HG03432 (cell line): ENCODE results near the gene AKAP13.
A peak's percentile ranks its signal among the peaks of the same experiment; 100 is the strongest.

Source experiments
- ATAC-seq: cut with Tn5 transposase; IDR thresholded peaks from one replicate; pipeline ENCODE4 v1.9.1; 2021; ENCODE audit warnings: mild to moderate bottlenecking, moderate library complexity; ENCODE audit not compliant: unreplicated experiment

Gene AKAP13

DNA sequence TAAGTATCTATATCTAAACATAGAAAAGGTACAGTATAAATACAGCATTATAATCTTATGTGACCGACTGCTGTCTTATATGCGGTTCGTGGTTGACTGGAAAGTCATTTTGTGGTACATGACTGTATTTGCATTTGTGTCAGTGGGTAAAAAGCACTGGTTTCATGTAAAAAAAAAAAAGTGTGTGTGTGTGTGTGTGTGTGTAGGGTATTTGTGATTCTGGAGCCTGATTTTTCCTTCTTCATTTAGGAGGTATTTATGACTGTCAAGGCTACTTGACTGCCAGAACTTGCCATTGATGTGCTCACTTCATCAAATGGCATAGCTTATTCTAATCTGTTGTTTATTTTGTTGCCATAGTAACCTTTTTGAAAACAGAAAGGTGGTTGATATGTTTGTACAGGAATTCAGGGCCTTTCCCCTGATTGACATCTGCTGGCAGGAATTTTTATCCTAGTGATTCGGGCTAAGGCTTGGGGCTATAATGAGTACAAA, 63.2 kb downstream of the AKAP13 start:
- peak; percentile 83 for ATAC-seq

DNA sequence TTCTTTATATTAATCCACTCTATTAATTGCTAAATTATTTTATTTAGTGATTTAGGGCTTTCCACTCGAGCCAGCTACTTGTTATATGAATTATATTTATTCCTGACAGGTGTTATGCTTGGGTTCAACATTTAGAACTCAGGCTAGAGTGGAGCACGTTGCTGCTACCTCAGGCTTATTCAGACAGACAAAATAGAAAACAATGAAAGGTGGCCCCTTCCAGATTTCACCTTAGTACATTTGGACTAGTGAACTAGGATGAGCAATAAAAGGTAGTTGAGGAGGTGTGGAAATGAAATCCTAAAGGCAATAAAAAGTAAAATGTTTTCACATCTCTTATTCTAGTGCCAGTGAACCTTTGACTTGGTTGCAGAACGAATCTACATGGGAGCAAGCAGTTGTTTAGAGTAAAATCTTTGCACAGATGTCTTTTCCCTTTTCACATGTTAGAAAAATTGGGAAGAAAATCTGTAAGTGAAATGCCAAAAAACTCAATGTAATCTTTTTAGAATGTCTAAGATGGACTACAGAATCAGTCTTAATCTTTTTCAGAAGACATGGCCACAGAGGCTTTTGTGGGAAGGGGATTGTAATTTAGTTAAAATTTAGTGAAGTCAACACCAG, 63.8 kb downstream of the AKAP13 start:
- ATAC-seq = no peak

DNA sequence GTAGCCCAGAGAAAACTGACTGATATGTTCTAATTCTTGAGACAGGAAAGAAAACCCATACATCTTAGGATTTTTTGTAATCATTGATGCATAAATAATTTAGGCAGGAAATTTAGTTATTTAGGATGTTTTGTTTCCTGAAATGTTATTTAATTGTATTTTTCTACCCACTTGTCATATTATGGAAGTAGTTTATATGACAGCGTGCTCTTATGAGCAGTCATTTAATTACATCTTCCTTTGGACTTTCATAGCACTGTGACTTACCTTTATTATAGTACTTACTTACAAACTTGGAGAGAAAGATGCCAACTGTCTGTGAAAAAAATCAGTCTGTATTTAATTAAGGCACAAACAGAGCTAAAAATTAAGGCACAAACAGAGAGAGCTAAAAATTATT, 65.0 kb downstream of the AKAP13 start:
- no peak for ATAC-seq

DNA sequence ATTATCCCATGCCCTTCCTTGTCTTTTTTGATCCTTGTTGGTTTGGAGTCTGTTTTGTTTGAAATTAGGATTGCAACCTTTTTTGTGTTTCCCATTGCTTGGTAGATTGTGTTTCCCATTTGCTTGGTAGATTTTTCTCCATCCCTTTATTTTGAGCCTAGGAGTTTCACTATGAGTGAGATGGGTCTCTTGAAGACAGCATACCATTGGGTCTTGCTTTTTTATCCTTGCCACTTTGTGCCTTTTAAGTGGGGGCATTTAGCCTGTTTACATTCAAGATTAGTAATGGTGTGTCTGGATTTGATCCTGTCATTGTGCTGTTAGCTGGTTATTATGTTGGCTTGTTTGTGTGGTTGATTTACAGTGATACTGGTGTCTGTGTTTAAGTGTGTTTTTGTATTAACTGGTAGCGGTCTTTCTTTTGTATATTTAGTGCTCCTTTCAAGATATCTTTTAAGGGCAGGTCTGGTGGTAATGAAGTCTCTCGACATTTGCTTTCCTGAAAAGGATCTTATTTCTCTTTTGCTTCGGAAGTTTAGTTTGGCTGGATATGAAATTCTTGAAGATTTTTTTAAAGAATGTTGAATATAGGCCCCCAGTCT, 70.8 kb downstream of the AKAP13 start:
- no peak for ATAC-seq

DNA sequence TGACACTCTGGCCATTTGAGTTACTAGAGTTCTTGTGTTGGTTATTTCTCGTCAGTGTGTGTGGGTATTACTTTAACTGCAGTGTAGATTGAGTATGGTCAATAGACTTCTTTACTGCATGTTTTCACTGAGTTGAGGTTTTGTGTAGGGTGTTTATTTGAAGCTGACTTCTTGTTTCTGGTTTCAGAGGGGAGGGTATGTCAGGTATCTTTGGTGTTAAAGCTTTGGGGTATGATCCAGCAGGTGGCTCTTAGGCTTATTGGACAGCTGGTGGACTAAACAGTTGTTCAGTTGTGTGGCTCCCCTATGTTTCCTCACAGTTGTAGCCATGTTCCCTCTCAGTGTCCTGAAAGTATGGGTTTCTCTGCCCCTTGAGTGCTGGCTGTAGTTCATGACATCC, 72.0 kb downstream of the AKAP13 start:
- ATAC-seq = no peak

DNA sequence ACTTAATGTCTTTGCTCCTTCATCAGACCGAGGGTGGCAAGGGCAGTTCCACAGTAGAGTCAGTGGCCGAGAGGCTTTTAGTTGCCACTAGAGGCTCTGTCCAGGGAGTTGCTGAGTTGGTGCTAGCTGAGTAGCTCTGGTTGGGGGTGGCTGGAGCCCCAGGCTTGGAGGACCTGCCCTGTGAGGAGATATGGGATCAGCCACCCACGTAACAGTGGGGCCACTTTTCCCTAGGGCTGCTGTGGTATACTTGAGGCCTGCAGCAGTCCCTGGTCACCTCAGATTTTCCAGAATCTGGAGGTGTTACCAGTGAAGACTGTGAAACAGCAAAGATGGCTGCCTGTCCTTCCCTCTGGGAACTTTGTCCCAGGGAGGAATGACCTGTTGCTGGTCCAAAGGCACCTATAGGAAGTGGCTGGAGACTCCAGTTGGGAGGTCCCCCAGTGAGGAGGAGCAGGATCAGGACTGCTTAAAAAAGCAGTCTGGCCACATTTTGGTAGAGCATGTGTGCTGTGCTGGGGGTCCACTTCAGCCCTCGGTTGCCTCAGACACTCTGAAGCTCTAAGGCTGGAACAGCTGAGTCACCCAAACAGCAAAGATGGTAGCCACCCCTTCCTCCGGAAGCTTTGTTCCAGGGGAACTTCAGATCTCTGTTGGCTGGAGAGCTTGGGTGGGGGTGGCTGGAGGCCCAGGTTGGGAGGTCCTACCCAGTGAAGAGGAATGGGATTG, 72.9 kb downstream of the AKAP13 start:
- ATAC-seq = no peak

DNA sequence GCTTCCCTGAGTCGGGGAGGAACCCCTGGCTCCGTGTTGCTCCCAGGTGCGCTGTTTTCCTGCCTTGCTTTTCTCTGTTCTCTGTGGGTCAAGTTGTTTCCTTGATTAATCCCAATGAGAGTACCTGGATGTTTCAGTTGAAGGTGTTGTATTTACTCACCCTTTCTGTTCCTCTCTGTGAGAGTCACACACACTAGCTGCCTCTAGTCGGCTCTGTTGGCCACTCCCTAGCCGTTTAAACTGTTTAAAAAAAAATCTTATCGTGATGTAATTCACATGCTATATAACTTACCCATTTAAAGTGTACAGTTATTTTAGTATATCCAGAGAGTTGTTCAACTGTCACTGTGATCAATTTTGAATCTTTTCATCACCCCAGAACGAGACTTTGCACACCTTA, 74.0 kb downstream of the AKAP13 start:
- no peak for ATAC-seq

DNA sequence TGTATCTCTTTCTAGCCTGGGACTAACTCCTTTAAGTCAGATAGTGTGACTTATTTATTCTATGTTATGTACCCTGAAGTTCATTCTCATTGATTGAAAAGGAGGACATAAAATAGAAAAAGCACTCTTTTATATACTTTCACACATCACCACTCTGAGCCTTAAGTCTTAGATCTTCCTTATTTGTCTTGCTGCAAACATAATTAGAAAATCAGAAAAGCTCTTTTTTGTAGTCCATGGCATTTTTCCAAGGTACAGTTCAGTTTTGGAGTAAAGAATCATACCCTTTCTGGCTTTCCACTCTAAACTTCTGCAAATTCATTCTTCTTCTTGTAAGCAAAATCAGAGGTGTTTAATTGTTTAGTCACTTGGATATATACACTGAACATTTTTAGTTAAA, 75.5 kb downstream of the AKAP13 start:
- no peak for ATAC-seq

DNA sequence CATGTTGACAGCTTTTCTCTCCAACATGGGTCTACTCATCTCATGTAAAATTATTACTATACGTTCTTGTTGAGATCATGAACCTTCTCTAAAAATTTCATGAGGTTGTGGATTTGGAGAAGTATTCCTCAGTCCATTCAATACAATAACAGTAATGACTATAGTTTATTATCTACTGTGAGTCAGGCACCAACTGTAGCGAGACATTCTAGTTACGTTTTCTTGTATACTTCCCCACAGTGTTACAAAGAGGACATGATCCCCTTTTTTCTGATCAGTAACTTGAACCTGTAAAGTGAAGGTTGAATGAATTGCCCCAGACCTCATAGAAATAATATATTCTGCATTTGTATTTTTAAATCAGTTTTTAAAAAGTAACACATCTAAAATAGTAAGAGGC, 76.4 kb downstream of the AKAP13 start:
- ATAC-seq = peak; percentile 52

DNA sequence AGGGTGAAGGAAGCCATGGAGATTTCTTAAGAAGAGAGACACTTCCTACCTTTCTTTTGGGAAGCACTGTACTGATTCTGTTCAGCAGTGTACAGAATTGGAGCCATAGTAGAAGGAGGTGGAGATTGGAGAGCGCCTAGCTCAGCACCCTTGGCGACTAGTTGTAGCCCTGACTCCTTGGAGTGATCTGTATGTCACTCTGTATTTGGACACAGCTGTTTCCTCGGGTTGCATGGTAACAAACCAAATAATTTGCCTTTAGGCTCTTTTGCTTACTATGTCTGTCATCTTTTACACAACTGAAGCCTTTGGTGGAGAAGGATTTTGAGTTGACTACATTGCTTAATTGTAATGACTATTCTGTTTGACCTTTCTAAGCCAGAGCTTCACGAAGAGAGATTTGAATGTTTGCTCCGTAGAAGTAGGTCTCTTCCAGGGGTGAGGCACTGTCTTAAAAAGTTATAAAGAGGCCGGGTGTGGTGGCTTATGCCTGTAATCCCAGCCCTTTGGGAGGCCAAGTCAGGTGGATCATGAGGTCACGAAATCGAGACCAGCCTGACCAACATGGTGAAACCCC, 77.1 kb downstream of the AKAP13 start:
- peak; percentile 75 for ATAC-seq

DNA sequence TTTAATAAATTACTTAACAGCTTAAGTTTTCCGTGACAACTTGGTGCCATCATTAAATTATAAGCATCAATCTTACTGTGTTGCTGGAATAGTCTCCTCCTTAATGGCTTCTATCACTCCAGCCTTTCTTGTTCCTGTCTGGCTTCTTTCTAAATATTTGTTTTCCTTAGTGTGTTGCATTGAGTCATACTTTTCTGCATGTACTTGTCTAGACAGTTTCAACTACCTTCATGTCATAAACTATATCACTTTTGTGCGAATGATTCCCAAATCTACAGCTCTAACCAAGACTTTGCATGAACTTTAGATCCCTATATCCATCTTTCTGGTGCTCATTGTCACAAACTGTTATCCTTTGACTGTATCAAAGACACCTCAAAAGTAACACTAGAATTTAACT, 78.4 kb downstream of the AKAP13 start:
- no peak for ATAC-seq

DNA sequence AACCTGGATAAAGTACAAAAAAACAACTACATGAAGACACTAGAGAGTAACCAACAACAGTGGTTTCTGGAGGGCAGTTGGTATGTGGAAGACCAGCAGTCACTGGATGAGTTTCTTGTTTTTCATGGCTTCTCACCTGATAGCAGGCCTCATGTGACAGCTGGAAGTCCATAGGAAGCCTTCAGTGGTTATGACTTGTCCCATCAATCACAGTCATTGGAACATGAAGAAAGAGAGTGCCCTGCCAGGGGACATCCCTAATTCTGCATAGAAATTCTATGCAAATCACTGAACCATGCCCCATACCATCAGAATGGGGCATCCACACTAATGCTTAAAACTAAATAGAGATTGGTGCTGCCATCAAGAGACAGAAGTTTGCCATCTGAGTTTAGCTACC, 81.6 kb downstream of the AKAP13 start:
- ATAC-seq = no peak

DNA sequence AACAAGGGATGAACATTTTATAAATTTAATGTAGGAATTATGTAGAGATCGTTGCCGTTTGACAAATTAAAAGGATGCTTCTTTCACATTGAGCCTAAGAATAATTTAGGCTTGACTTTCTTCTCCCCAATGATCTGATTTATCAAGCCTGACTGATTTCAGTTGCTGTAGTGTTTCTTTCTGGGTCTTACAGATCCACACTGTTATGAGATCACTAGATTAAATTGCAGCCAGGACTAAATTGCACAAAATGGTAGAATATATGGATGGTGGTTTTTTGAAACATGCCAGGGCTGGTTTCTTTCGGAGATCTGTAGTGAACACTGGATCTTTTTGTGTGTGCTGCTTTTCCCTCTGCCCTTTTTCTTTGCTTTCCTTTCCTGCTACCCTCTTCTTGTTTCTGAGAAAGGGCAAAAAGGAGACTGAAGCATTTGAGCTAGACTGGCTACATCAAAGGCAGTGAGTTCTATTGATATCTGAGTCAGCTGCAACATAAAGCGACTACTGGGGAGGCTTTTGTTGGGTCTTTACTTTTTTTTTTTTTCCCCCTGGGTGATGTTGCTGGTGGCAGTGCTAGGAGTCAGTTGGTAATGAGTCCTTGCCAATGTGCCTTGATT, 83.0 kb downstream of the AKAP13 start:
- ATAC-seq = no peak

DNA sequence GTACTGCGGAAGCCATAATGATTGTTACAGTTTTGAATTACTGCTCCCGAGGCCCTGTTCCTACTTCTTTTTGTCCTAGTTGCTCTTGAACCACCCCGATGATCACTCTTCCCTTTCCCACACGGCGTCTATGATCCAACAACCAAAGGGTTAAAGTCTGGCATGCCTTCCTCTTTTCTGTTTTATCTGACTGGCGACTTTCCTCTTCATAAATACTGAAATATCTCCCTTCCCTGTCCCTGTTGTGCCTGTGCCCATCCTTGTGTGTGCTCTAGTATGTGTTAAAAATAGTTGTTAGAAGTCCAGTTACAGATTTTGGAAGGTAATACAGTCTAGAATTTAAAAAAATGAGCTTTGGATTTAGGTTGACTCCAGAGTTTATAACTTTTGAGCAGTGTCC, 83.6 kb downstream of the AKAP13 start:
- no peak for ATAC-seq

DNA sequence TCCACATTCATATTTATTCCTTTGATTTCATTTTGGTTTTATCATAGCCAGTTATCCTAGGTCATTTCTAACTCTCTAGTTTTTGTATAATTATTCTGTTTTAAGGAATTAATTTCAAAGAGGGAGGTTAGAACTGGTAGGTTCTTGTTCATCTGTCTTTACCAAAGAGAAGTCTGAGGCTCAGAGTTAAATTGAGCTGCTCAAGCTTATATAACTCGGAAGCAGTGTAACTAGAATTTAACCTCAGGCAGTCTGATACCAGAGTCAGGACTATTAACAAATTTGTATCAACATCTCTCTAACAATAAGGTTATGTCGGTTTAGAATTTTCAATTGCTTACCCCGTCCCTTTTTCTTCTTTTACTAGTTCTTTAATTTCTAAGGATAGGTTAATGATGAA, 84.1 kb downstream of the AKAP13 start:
- no peak for ATAC-seq

DNA sequence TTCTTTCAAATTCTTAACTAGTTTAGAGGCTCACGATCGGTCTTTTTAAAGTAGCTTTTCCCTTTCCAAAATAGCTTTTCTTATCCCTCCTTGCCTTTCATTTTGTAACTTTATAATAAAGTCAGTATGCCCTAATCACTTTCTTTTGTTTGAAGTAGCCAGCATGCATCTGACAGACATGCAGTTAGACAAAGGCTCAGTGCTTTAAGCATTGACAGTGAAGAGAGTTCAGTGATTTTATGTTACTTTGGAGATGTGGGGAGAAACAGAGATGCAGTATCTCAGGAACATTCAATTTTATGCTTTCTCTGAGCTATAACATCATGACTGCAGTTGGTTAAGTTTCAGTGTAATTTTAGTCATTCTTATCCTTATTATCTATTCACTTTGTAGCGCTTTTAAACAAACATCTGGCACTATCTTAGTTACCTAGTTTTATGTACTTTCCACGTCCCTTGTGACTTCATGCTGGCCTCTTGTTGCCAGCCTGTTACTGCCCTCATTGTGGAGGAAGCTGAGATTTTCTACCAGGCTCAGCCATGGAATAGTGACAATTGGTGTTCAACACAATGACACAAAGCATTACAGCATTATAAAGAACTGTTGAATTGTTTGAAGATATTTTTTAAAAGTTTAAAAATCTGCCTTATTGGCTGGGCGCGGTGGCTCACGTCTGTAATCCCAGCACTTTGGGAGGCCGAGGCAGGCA, 90.3 kb downstream of the AKAP13 start:
- no peak for ATAC-seq

DNA sequence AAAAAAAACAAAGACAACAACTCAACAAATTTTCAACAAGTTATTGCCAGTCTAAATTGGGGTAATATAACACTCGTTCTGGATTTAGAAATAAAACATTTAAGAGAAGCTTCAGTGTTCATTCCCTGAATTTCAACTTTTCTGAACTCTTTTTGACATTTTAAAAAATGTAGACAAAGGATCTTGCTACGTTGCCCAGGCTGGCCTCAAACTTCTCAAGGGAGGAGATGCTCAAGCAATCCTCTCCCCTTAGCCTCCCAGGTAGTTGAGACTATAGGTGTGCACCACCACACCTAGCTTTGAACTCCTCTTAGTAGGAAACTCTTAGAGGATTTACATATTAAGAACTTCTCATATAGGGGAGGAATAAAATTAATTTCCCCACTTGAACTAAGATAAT, 91.9 kb downstream of the AKAP13 start:
- no peak for ATAC-seq

DNA sequence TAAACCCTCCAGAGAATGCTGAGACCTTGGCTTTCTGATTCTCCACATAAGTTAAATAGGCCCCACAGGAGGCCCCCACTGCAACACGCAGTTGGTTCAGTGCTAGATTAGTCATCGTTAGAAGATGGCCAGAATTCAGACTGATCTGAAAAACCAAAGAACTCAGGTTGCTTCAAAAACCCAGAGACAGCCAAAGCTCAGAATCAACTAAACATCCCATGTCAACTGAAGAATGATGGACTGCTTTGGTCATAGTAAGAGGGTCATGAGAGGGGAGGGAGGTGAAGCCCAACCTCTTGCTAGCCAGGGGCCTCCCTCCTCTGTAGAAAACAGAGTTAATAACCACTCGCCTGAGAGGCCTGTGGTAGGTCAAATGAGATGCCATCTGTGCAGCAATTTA, 93.1 kb downstream of the AKAP13 start:
- ATAC-seq = peak; percentile 46

DNA sequence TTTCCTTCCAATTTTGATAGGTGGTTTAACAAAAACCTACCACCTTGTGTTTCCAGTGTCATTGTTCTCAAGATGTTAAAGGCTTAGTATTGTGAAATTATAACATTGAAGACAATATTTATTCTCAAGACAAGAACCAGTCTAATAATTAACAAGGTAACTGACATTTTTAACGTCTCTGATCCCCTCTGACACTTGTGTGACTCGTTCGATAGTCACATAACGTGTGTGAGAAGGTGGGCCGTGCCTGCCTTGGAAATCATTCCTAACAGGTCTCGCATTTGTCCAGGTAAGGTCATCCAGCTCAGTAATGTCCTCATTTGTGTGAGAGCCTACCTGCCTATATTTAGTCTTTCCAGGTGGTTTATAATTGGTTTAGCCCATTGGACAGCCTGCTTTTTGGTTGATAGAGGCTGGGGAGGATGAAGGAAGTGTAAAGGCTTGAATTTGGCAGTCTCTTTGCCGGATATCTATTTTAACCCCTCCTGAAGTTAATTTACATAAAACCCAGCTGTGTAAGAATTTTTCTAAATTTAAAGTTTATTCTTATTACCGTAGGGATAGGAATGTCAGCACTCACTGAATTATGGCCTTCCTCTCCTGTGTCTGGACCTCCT, 94.4 kb downstream of the AKAP13 start:
- ATAC-seq = peak; percentile 59

DNA sequence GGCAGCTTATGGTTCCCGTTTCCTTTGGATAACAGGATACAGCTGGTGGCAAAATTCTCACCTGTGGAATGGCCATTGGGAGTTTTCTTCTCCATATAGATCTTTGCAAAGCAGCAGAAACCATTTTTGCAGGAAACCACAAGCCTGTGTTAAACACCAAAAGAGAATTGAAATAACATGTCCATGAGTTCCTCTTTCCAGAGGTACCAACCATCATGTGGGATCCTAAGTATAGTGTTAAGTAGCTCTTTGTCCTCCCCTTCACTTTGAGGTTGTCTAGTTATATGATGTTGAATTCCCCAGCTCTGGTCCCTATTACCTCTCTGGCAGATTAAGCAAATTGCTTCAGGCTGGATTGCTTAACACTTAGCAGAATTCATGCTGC, 94.9 kb downstream of the AKAP13 start:
- ATAC-seq = peak; percentile 28
